RWPE1 (cell line): ENCODE results near the gene FXYD5.

ENCODE experiments used
- CTCF ChIA-PET: fragments of 350-600 bp; sonication (Branson Sonifier 250); formaldehyde crosslinking; extraction: SDS; loops from one replicate; lab custom pipeline; 2021; lab: Yijun Ruan, JAX
- POLR2A ChIA-PET: fragments of 400-600 bp; formaldehyde crosslinking; extraction: SDS; loops from one replicate; lab custom pipeline; 2020; ENCODE audit warnings: antibody characterized with exemption; ENCODE audit not compliant: low non-redundant PET; lab: Yijun Ruan, JAX
- DNase-seq: peaks from one replicate; pipeline ENCODE4 v3.0.0; 2012; ENCODE audit warnings: low spot score
- H3K27ac ChIP-seq: fragments of 450-650 bp; 2 replicates; pipeline ENCODE4 v1.5.1; 2017
- CTCF ChIP-seq: fragments of 450-650 bp; conservative IDR thresholded peaks from 2 replicates; pipeline ENCODE4 v1.5.1; 2017; ENCODE audit warnings: low read depth, mild to moderate bottlenecking

The FXYD5 gene

GRCh38 chr19:35124098-35125060, 30.2 kb upstream of the FXYD5 start:
- ChIA-PET CTCF (interaction anchor here (0.6 to 2.4 kb wide), 5 partner anchors 9 to 80 kb away, joined by 3 to 8 read pairs (median 5); partner anchors contain the start of gene LGI4), POLR2A (interaction anchor here (1.0 kb wide), 2 partner anchors 8 to 10 kb away, joined by 3 read pairs; partner anchors contain the start of genes FXYD3 and LGI4)
- no peak for TF ChIP-seq CTCF
- H3K27ac ChIP-seq, result peak overlapping the region; percentile 100
- peak; percentile 93 for DNase-seq

- CTCF ChIA-PET, result interaction anchor here (0.7 to 2.4 kb wide), 4 partner anchors 10 to 81 kb away, joined by 3 to 8 read pairs (median 6); partner anchors contain the start of gene LGI4
- POLR2A ChIA-PET, result interaction anchor here (1.0 kb wide), 1 partner anchor 9 kb away, joined by 3 read pairs; the partner anchor contains the start of gene LGI4
- TF ChIP-seq CTCF, result no peak
- H3K27ac ChIP-seq, result peak overlapping the region; percentile 100
- DNase-seq, result no peak
These were observed 29.2 kb upstream of the FXYD5 start for GRCh38 chr19:35125270-35125717.

- TF ChIP-seq CTCF, result no peak
- H3K27ac ChIP-seq, result peak overlapping the region; percentile 100
- ChIA-PET CTCF (interaction anchor here (0.7 to 2.4 kb wide), 5 partner anchors 9 to 11 kb away, joined by 3 to 8 read pairs (median 5); partner anchors contain the start of gene LGI4), POLR2A (interaction anchor here (1.0 kb wide), 1 partner anchor 8 kb away, joined by 3 read pairs; the partner anchor contains the start of gene LGI4)
- DNase-seq, result no peak
These were observed 28.5 kb upstream of the FXYD5 start for GRCh38 chr19:35125749-35126623.

GRCh38 chr19:35126624-35126959, 27.9 kb upstream of the FXYD5 start:
- CTCF ChIA-PET, result interaction anchor here (0.7 to 1.2 kb wide), 3 partner anchors 8 to 12 kb away, joined by 3 to 5 read pairs (median 4); partner anchors contain the start of gene LGI4
- POLR2A ChIA-PET, result no interaction called here

GRCh38 chr19:35127871-35128270, 26.7 kb upstream of the FXYD5 start:
- POLR2A ChIA-PET, result no interaction called here
- H3K27ac ChIP-seq, result peak overlapping the region; percentile 56
- CTCF ChIA-PET, result interaction anchor here (0.6 to 1.1 kb wide), 4 partner anchors 11 to 247 kb away, joined by 3 to 4 read pairs (median 4); no protein-coding TSS in a partner anchor
- DNase-seq, result no peak
- no peak for TF ChIP-seq CTCF

More at GRCh38 chr19:35126624-35126959, 27.9 kb upstream of the FXYD5 start:
- no peak for TF ChIP-seq CTCF
- no peak for DNase-seq
- no peak overlapping the region for H3K27ac ChIP-seq
